Activated CD4-positive, alpha-beta memory T cell treated with anti-CD3 and anti-CD28 coated beads for 36 hours (primary cell): Measurements from ENCODE around the gene KRAS. TPM values are rescaled to one million over a fixed set of nuclear protein-coding genes. Genes with fewer than 3 reads are reported as not detected.

Experiments used
- CTCF ChIA-PET: fragments of 350-600 bp; sonication (Branson Sonifier 250); formaldehyde crosslinking; loops from one replicate; lab custom pipeline; 2021; ENCODE audit warnings: antibody characterized with exemption, inconsistent platforms; lab: Charles Lee
- POLR2A ChIA-PET: fragments of 350-600 bp; sonication (Branson Sonifier 250); formaldehyde crosslinking; loops from one replicate; lab custom pipeline; 2021; ENCODE audit warnings: antibody characterized with exemption; lab: Charles Lee
- DNase-seq: peaks from one replicate; pipeline ENCODE4 v3.0.0-alpha.2; 2020
- H3K27ac Mint-ChIP-seq: one replicate; pipeline ENCODE4 v1.8.0; 2021; ENCODE audit warnings: mixed read lengths
- H3K27me3 Mint-ChIP-seq: one replicate; pipeline ENCODE4 v1.8.0; 2021; ENCODE audit warnings: mixed read lengths
- H3K36me3 Mint-ChIP-seq: one replicate; pipeline ENCODE4 v1.8.0; 2021; ENCODE audit warnings: mixed read lengths
- H3K4me1 Mint-ChIP-seq: one replicate; pipeline ENCODE4 v1.8.0; 2021; ENCODE audit warnings: low read depth, mixed read lengths
- H3K4me3 Mint-ChIP-seq: one replicate; pipeline ENCODE4 v1.8.0; 2021; ENCODE audit warnings: mild to moderate bottlenecking, mixed read lengths
- H3K9me3 Mint-ChIP-seq: one replicate; pipeline ENCODE4 v1.8.0; 2021; ENCODE audit warnings: mixed read lengths
- intact Hi-C: fragments of 100-400 bp; cut with micrococcal nuclease; formaldehyde crosslinking; loops from one replicate; pipeline ENCODE4 v1.15.1; 2023
- total RNA-seq, 2 experiments: library from RNA; stranded (reverse); gene quantifications; one replicate each; pipeline ENCODE4 v1.2.3, GENCODE V29; 2021

Gene KRAS
- total RNA-seq, 2 experiments from 2014 or later, result 15.9 to 17.8 TPM

- intact Hi-C loops, result no loop called here
- H3K9me3 Mint-ChIP-seq, result no peaks in the 10 kb centered on the region
- ChIA-PET CTCF (no interaction called here), POLR2A (no interaction called here)
- no peak for DNase-seq
- peaks cover 10% of the 10 kb centered on the region for H3K4me1 Mint-ChIP-seq
- H3K27me3 Mint-ChIP-seq, result no peaks in the 10 kb centered on the region
- H3K4me3 Mint-ChIP-seq, result no peak overlapping the region
- no peaks in the 10 kb centered on the region for H3K36me3 Mint-ChIP-seq
- H3K27ac Mint-ChIP-seq, result no peak overlapping the region
These were observed 20.9 kb upstream of the KRAS start for GRCh38 chr12:25271486-25272098.

GRCh38 chr12:25269701-25270100 is 19.0 kb upstream of the KRAS start:
- POLR2A ChIA-PET, result no interaction called here
- Mint-ChIP-seq H3K4me1 (peaks cover 5% of the 10 kb centered on the region), H3K36me3 (no peaks in the 10 kb centered on the region), H3K9me3 (no peaks in the 10 kb centered on the region), H3K4me3 (no peak overlapping the region), H3K27me3 (no peaks in the 10 kb centered on the region), H3K27ac (no peak overlapping the region)
- DNase-seq, result no peak
- CTCF ChIA-PET, result no interaction called here
- intact Hi-C loops, result loop anchor here (2.0 kb wide), 1 partner anchor 19 kb away; the partner anchor contains the start of gene KRAS

GRCh38 chr12:25266497-25266896 is 15.8 kb upstream of the KRAS start:
- CTCF ChIA-PET, result no interaction called here
- H3K36me3 Mint-ChIP-seq, result no peaks in the 10 kb centered on the region

GRCh38 chr12:25264862-25265261 is 14.1 kb upstream of the KRAS start:
- Mint-ChIP-seq H3K9me3 (no peaks in the 10 kb centered on the region), H3K4me3 (no peak overlapping the region), H3K4me1 (peaks cover 4% of the 10 kb centered on the region), H3K27me3 (peaks cover 5% of the 10 kb centered on the region), H3K27ac (no peak overlapping the region), H3K36me3 (no peaks in the 10 kb centered on the region)
- CTCF ChIA-PET, result interaction anchor here (1.3 kb wide), 1 partner anchor 123 kb away, joined by 3 read pairs; no protein-coding TSS in a partner anchor
- DNase-seq, result no peak
- intact Hi-C loops, result no loop called here
- POLR2A ChIA-PET, result no interaction called here

More at GRCh38 chr12:25266497-25266896, 15.8 kb upstream of the KRAS start:
- Mint-ChIP-seq H3K9me3 (no peaks in the 10 kb centered on the region), H3K4me3 (no peak overlapping the region), H3K27me3 (no peaks in the 10 kb centered on the region), H3K4me1 (peaks cover 5% of the 10 kb centered on the region), H3K27ac (no peak overlapping the region)
- intact Hi-C loops, result no loop called here
- POLR2A ChIA-PET, result no interaction called here
- no peak for DNase-seq

- Mint-ChIP-seq H3K36me3 (no peaks in the 10 kb centered on the region), H3K4me3 (no peak overlapping the region), H3K27me3 (peaks cover 5% of the 10 kb centered on the region), H3K9me3 (no peaks in the 10 kb centered on the region), H3K4me1 (no peaks in the 10 kb centered on the region), H3K27ac (no peak overlapping the region)
- intact Hi-C loops, result no loop called here
- ChIA-PET CTCF (interaction anchor here (1.3 kb wide), 1 partner anchor 124 kb away, joined by 3 read pairs; no protein-coding TSS in a partner anchor), POLR2A (no interaction called here)
- DNase-seq, result no peak
These were observed 13.4 kb upstream of the KRAS start for GRCh38 chr12:25264114-25264513.

GRCh38 chr12:25263594-25263993 is 12.9 kb upstream of the KRAS start:
- no peaks in the 10 kb centered on the region for H3K9me3 Mint-ChIP-seq
- H3K36me3 Mint-ChIP-seq, result no peaks in the 10 kb centered on the region
- POLR2A ChIA-PET, result no interaction called here
- peaks cover 5% of the 10 kb centered on the region for H3K27me3 Mint-ChIP-seq
- intact Hi-C loops, result no loop called here
- H3K4me1 Mint-ChIP-seq, result no peaks in the 10 kb centered on the region
- H3K27ac Mint-ChIP-seq, result no peak overlapping the region
- no peak for DNase-seq
- no peak overlapping the region for H3K4me3 Mint-ChIP-seq
- CTCF ChIA-PET, result interaction anchor here (0.6 to 1.1 kb wide), 2 partner anchors 22 to 124 kb away, joined by 3 read pairs; no protein-coding TSS in a partner anchor

GRCh38 chr12:25262389-25263074 is 11.8 kb upstream of the KRAS start:
- Mint-ChIP-seq H3K27ac (no peak overlapping the region), H3K36me3 (no peaks in the 10 kb centered on the region), H3K27me3 (peaks cover 5% of the 10 kb centered on the region), H3K9me3 (no peaks in the 10 kb centered on the region), H3K4me3 (no peak overlapping the region), H3K4me1 (no peaks in the 10 kb centered on the region)
- ChIA-PET POLR2A (no interaction called here), CTCF (interaction anchor here (0.5 to 1.3 kb wide), 3 partner anchors 21 to 125 kb away, joined by 3 to 4 read pairs (median 3); no protein-coding TSS in a partner anchor)
- DNase-seq, result no peak
- intact Hi-C loops, result no loop called here

- no peaks in the 10 kb centered on the region for H3K36me3 Mint-ChIP-seq
- intact Hi-C loops, result no loop called here
- peaks cover 5% of the 10 kb centered on the region for H3K27me3 Mint-ChIP-seq
- POLR2A ChIA-PET, result no interaction called here
- H3K4me1 Mint-ChIP-seq, result peaks cover 9% of the 10 kb centered on the region
- H3K4me3 Mint-ChIP-seq, result no peak overlapping the region
- no peak for DNase-seq
- H3K27ac Mint-ChIP-seq, result no peak overlapping the region
- no peaks in the 10 kb centered on the region for H3K9me3 Mint-ChIP-seq
- CTCF ChIA-PET, result interaction anchor here (2.7 kb wide), 1 partner anchor 16 kb away, joined by 6 read pairs; no protein-coding TSS in a partner anchor
These were observed 7.0 kb upstream of the KRAS start for GRCh38 chr12:25257590-25258324.

GRCh38 chr12:25256826-25257225 is 6.1 kb upstream of the KRAS start:
- no peaks in the 10 kb centered on the region for H3K9me3 Mint-ChIP-seq
- peaks cover 12% of the 10 kb centered on the region for H3K4me1 Mint-ChIP-seq
- no peak overlapping the region for H3K4me3 Mint-ChIP-seq
- intact Hi-C loops, result no loop called here
- H3K27ac Mint-ChIP-seq, result no peak overlapping the region
- no peaks in the 10 kb centered on the region for H3K36me3 Mint-ChIP-seq
- CTCF ChIA-PET, result no interaction called here
- peaks cover 5% of the 10 kb centered on the region for H3K27me3 Mint-ChIP-seq
- no peak for DNase-seq
- POLR2A ChIA-PET, result no interaction called here

GRCh38 chr12:25256005-25256404 is 5.3 kb upstream of the KRAS start:
- intact Hi-C loops, result no loop called here
- H3K27me3 Mint-ChIP-seq, result peaks cover 5% of the 10 kb centered on the region
- H3K4me3 Mint-ChIP-seq, result no peak overlapping the region
- no peaks in the 10 kb centered on the region for H3K36me3 Mint-ChIP-seq
- no peak for DNase-seq
- H3K4me1 Mint-ChIP-seq, result peaks cover 12% of the 10 kb centered on the region
- H3K27ac Mint-ChIP-seq, result no peak overlapping the region
- POLR2A ChIA-PET, result no interaction called here
- CTCF ChIA-PET, result interaction anchor here (1.2 to 1.6 kb wide), 2 partner anchors 15 to 109 kb away, joined by 3 to 6 read pairs; no protein-coding TSS in a partner anchor
- H3K9me3 Mint-ChIP-seq, result no peaks in the 10 kb centered on the region

GRCh38 chr12:25254271-25254880 is 3.6 kb upstream of the KRAS start:
- ChIA-PET POLR2A (no interaction called here), CTCF (interaction anchor here (1.2 to 1.7 kb wide), 3 partner anchors 13 to 133 kb away, joined by 3 to 6 read pairs (median 4); no protein-coding TSS in a partner anchor)
- H3K4me1 Mint-ChIP-seq, result peaks cover 19% of the 10 kb centered on the region
- no peak overlapping the region for H3K27ac Mint-ChIP-seq
- no peaks in the 10 kb centered on the region for H3K27me3 Mint-ChIP-seq
- DNase-seq, result no peak
- intact Hi-C loops, result no loop called here
- H3K36me3 Mint-ChIP-seq, result peaks cover 3% of the 10 kb centered on the region
- H3K9me3 Mint-ChIP-seq, result no peaks in the 10 kb centered on the region
- H3K4me3 Mint-ChIP-seq, result no peak overlapping the region
